Upper lobe of left lung (tissue), 4 donors: ENCODE results near the gene PAM.

Experiments
- CTCF ChIP-seq, 6 experiments: fragments of 450-650 bp in 4 of 6; fragments of 200-600 bp in 2 of 6; sonication (generic) in 2 of 6; IDR thresholded peaks; one replicate each; pipeline ENCODE4 v1.5.1; 2016 to 2019; ENCODE audit warnings: antibody characterized with exemption in 6 of 6
- POLR2A ChIP-seq, 4 donors: fragments of 450-650 bp; IDR thresholded peaks; one replicate each; pipeline ENCODE4 v1.5.1; 2016 to 2017; ENCODE audit warnings: antibody characterized with exemption in 4 of 4, mild to moderate bottlenecking in 2 of 4
- POLR2AphosphoS5 ChIP-seq, 2 donors: sonication (generic); formaldehyde crosslinking; IDR thresholded peaks; one replicate each; pipeline ENCODE4 v1.5.1; 2017; ENCODE audit warnings: antibody characterized with exemption in 2 of 2

GRCh38 chr5:102955488-102955887 is 200.4 kb downstream of the PAM start:
- TF ChIP-seq CTCF (IDR thresholded peaks at IDR 0.05) (no peak), POLR2A (IDR thresholded peaks at IDR 0.05) (no peak), POLR2AphosphoS5 (IDR thresholded peaks at IDR 0.05) (no peak)
